Measurements from ENCODE around the gene PIGM. TPM values are rescaled to one million over a fixed set of nuclear protein-coding genes. Genes with fewer than 3 reads are reported as not detected.

Gene PIGM
- total RNA-seq, 1 donor from 2014 or later, result 5.4 TPM

GRCh38 chr1:159987186-159987585 lies 44.6 kb downstream of the PIGM start:
- peaks cover 11% of the 10 kb centered on the region for H3K4me1 Mint-ChIP-seq (ENCODE audit: low read depth)
- no peak overlapping the region for H3K4me3 Mint-ChIP-seq
- peaks cover 20% of the 10 kb centered on the region for H3K27me3 Mint-ChIP-seq (ENCODE audit: insufficient read depth)
- H3K36me3 Mint-ChIP-seq (ENCODE audit: low read depth), result no peaks in the 10 kb centered on the region
- no peaks in the 10 kb centered on the region for H3K9me3 Mint-ChIP-seq
- no peak overlapping the region for H3K27ac Mint-ChIP-seq
- intact Hi-C loops (cut with micrococcal nuclease), result no loop called here
- no peak for DNase-seq (ENCODE audit: low spot score)

GRCh38 chr1:159986531-159986930 lies 45.3 kb downstream of the PIGM start:
- intact Hi-C loops (cut with micrococcal nuclease), result no loop called here
- Mint-ChIP-seq H3K27me3 (ENCODE audit: insufficient read depth) (peaks cover 20% of the 10 kb centered on the region), H3K9me3 (no peaks in the 10 kb centered on the region), H3K4me3 (no peak overlapping the region), H3K36me3 (ENCODE audit: low read depth) (no peaks in the 10 kb centered on the region), H3K27ac (no peak overlapping the region), H3K4me1 (ENCODE audit: low read depth) (peaks cover 7% of the 10 kb centered on the region)
- no peak for DNase-seq (ENCODE audit: low spot score)

- Mint-ChIP-seq H3K4me1 (ENCODE audit: low read depth) (peaks cover 3% of the 10 kb centered on the region), H3K9me3 (no peaks in the 10 kb centered on the region), H3K27me3 (ENCODE audit: insufficient read depth) (peaks cover 20% of the 10 kb centered on the region), H3K36me3 (ENCODE audit: low read depth) (no peaks in the 10 kb centered on the region), H3K27ac (no peak overlapping the region), H3K4me3 (no peak overlapping the region)
- intact Hi-C loops (cut with micrococcal nuclease), result no loop called here
- DNase-seq (ENCODE audit: low spot score), result no peak
These were observed 45.7 kb downstream of the PIGM start for GRCh38 chr1:159986093-159986492.

- Mint-ChIP-seq H3K27me3 (ENCODE audit: insufficient read depth) (peaks cover 18% of the 10 kb centered on the region), H3K9me3 (no peaks in the 10 kb centered on the region), H3K4me3 (no peak overlapping the region), H3K36me3 (ENCODE audit: low read depth) (no peaks in the 10 kb centered on the region), H3K4me1 (ENCODE audit: low read depth) (no peaks in the 10 kb centered on the region), H3K27ac (no peak overlapping the region)
- intact Hi-C loops (cut with micrococcal nuclease), result no loop called here
- DNase-seq (ENCODE audit: low spot score), result no peak
These were observed 46.3 kb downstream of the PIGM start for GRCh38 chr1:159985473-159985872.

GRCh38 chr1:159983681-159984080 lies 48.1 kb downstream of the PIGM start:
- Mint-ChIP-seq H3K4me3 (no peak overlapping the region), H3K9me3 (no peaks in the 10 kb centered on the region), H3K4me1 (ENCODE audit: low read depth) (no peaks in the 10 kb centered on the region), H3K27ac (no peak overlapping the region), H3K36me3 (ENCODE audit: low read depth) (no peaks in the 10 kb centered on the region), H3K27me3 (ENCODE audit: insufficient read depth) (peaks cover 22% of the 10 kb centered on the region)
- DNase-seq (ENCODE audit: low spot score), result no peak
- intact Hi-C loops (cut with micrococcal nuclease), result no loop called here

- no peak for DNase-seq (ENCODE audit: low spot score)
- Mint-ChIP-seq H3K9me3 (no peaks in the 10 kb centered on the region), H3K27ac (no peak overlapping the region), H3K4me1 (ENCODE audit: low read depth) (no peaks in the 10 kb centered on the region), H3K4me3 (no peak overlapping the region), H3K36me3 (ENCODE audit: low read depth) (no peaks in the 10 kb centered on the region), H3K27me3 (ENCODE audit: insufficient read depth) (peaks cover 21% of the 10 kb centered on the region)
- intact Hi-C loops (cut with micrococcal nuclease), result no loop called here
These were observed 49.5 kb downstream of the PIGM start for GRCh38 chr1:159982280-159982679.

- H3K4me3 Mint-ChIP-seq, result no peak overlapping the region
- no peak overlapping the region for H3K27ac Mint-ChIP-seq
- H3K27me3 Mint-ChIP-seq (ENCODE audit: insufficient read depth), result peaks cover 25% of the 10 kb centered on the region
- no peaks in the 10 kb centered on the region for H3K9me3 Mint-ChIP-seq
- DNase-seq (ENCODE audit: low spot score), result no peak
- H3K4me1 Mint-ChIP-seq (ENCODE audit: low read depth), result no peaks in the 10 kb centered on the region
- intact Hi-C loops (cut with micrococcal nuclease), result no loop called here
- H3K36me3 Mint-ChIP-seq (ENCODE audit: low read depth), result no peaks in the 10 kb centered on the region
These were observed 50.3 kb downstream of the PIGM start for GRCh38 chr1:159981351-159982055.

GRCh38 chr1:159980786-159981185 lies 51.0 kb downstream of the PIGM start:
- Mint-ChIP-seq H3K27ac (no peak overlapping the region), H3K27me3 (ENCODE audit: insufficient read depth) (peaks cover 24% of the 10 kb centered on the region), H3K4me3 (no peak overlapping the region), H3K36me3 (ENCODE audit: low read depth) (no peaks in the 10 kb centered on the region), H3K9me3 (no peaks in the 10 kb centered on the region), H3K4me1 (ENCODE audit: low read depth) (no peaks in the 10 kb centered on the region)
- no peak for DNase-seq (ENCODE audit: low spot score)
- intact Hi-C loops (cut with micrococcal nuclease), result no loop called here

GRCh38 chr1:159980076-159980475 lies 51.7 kb downstream of the PIGM start:
- intact Hi-C loops (cut with micrococcal nuclease), result no loop called here
- Mint-ChIP-seq H3K27me3 (ENCODE audit: insufficient read depth) (peaks cover 24% of the 10 kb centered on the region), H3K36me3 (ENCODE audit: low read depth) (no peaks in the 10 kb centered on the region), H3K4me3 (no peak overlapping the region), H3K9me3 (no peaks in the 10 kb centered on the region), H3K4me1 (ENCODE audit: low read depth) (no peaks in the 10 kb centered on the region), H3K27ac (no peak overlapping the region)
- DNase-seq (ENCODE audit: low spot score), result no peak

- H3K27me3 Mint-ChIP-seq (ENCODE audit: insufficient read depth), result peaks cover 24% of the 10 kb centered on the region
- no peak overlapping the region for H3K27ac Mint-ChIP-seq
- H3K36me3 Mint-ChIP-seq (ENCODE audit: low read depth), result no peaks in the 10 kb centered on the region
- no peak overlapping the region for H3K4me3 Mint-ChIP-seq
- intact Hi-C loops (cut with micrococcal nuclease), result no loop called here
- no peaks in the 10 kb centered on the region for H3K9me3 Mint-ChIP-seq
- no peak for DNase-seq (ENCODE audit: low spot score)
- H3K4me1 Mint-ChIP-seq (ENCODE audit: low read depth), result no peaks in the 10 kb centered on the region
These were observed 52.5 kb downstream of the PIGM start for GRCh38 chr1:159979257-159979656.

- Mint-ChIP-seq H3K9me3 (no peaks in the 10 kb centered on the region), H3K27ac (no peak overlapping the region), H3K4me3 (no peak overlapping the region), H3K27me3 (ENCODE audit: insufficient read depth) (peaks cover 17% of the 10 kb centered on the region), H3K36me3 (ENCODE audit: low read depth) (no peaks in the 10 kb centered on the region), H3K4me1 (ENCODE audit: low read depth) (no peaks in the 10 kb centered on the region)
- DNase-seq (ENCODE audit: low spot score), result no peak
- intact Hi-C loops (cut with micrococcal nuclease), result no loop called here
These were observed 53.7 kb downstream of the PIGM start for GRCh38 chr1:159978107-159978398.

- no peak for DNase-seq (ENCODE audit: low spot score)
- intact Hi-C loops (cut with micrococcal nuclease), result no loop called here
- no peaks in the 10 kb centered on the region for H3K36me3 Mint-ChIP-seq (ENCODE audit: low read depth)
- no peaks in the 10 kb centered on the region for H3K9me3 Mint-ChIP-seq
- H3K27me3 Mint-ChIP-seq (ENCODE audit: insufficient read depth), result peaks cover 15% of the 10 kb centered on the region
- H3K4me3 Mint-ChIP-seq, result no peak overlapping the region
- no peak overlapping the region for H3K27ac Mint-ChIP-seq
- H3K4me1 Mint-ChIP-seq (ENCODE audit: low read depth), result no peaks in the 10 kb centered on the region
These were observed 54.3 kb downstream of the PIGM start for GRCh38 chr1:159977364-159978106.

All from activated T-helper 1 cell treated with anti-CD3 and anti-CD28 coated beads, Interleukin-12 subunit alpha, Interleukin-12 subunit beta, Interleukin-2, Interleukin-4 antibody, amounts not matched to agents 30 ng/mL and 10 ng/mL and 1 ng/mL, durations not matched to agents 14 hours and 24 hours and 36 hours (primary cell).